Stimulated activated CD4-positive, alpha-beta T cell treated with anti-CD3 and anti-CD28 coated beads, Interleukin-15, amount 100 ng/mL, for 1 hour (primary cell): ENCODE results near the gene MRTFA.
"Not testable (repeated sequence)": the region's sequence is repeated elsewhere in the genome, so short reads cannot be mapped to it uniquely, and the experiment has no call there.

Experiments used
- DNase-seq, 2 donors: peaks; one replicate each; pipeline ENCODE4 v3.0.0-alpha.2; 2020; ENCODE audit warnings: low read depth in 1 of 2, low spot score in 1 of 2

Gene MRTFA

DNA sequence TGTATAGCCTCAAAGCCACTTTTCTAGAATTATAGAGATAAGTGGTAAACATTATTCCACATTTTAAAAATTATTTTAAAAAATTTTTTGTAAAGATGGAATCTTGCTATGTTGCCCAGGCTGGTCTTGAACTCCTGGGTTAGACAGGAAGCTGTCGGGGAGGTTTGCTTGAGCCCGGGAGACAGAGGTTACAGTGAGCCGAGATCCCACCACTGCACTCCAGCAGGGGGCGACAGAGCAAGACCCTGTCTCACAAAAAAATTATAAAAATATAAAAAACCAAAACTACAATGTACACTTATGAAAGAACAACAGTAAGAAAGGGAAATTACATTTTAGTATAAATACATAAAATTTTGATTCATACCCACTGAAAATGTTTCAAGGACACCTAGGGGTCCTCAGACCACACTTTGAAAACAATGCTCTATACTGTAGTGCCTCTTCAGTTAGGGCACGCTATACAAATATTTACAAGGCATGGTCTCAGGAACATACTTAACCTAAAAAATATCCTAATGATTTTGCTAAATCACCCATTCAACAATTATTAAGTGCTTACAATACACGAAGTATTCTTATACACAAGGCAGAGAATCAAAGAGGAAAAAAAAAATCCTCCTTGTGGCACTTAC lies 111.2 kb downstream of the MRTFA start:
- DNase-seq: peak; percentile 47 to 64

DNA sequence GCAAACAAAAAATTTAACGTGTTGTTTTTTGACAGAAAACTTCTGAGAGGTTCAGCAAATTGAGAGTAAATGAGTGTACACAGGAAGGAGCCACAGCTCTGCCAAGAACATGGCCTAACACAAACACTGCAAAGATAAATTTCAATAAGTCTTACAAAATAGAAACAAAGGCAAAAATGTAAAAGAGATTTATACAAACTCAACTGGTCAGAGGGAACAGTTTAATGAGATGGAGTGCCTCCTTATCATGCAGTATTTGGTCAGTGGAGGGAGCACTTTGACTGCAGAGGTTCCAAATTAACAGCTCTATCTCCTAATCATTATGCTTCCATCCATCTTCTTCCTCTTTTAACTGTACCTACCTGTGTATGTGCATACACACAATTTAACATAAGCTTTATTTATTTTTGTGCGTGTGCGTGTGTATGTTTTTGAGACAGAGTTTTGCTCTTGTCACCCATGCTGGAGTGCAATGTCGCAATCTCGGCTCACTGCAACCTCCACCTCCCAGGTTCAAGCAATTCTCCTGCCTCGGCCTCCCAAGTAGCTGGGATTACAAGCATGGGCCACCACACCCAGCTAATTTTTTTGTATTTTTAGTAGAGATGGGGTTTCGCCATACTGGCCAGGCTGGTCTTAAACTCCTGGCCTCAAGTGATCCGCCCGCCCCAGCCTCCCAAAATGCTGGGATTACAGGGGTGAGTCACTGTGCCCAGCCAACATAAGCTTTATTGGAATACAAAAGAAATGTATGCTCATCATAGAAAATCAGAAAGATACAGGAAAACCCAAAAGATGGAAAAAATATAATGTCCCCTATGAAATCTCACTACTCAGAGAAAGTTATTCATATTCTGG lies 111.9 kb downstream of the MRTFA start:
- DNase-seq: no peak

DNA sequence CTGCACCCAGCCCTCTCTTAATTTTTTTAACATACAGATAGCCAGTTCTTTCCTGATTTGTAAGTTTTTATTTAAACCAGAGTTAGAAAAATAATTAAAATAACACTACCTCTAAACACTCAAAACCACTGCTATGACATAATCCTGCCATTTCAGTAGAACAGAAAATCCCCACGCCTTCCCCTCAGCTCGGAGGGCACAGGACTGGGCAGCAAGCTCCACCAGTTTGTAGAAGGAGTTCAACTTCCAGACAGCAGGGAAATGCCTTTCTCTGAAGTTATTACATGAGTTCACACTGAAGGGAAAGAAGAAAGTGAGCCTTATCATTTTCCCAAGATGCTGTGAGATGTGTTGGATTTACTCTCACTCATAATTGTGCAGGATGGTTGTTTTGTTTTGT lies 114.4 kb downstream of the MRTFA start:
- no peak for DNase-seq

DNA sequence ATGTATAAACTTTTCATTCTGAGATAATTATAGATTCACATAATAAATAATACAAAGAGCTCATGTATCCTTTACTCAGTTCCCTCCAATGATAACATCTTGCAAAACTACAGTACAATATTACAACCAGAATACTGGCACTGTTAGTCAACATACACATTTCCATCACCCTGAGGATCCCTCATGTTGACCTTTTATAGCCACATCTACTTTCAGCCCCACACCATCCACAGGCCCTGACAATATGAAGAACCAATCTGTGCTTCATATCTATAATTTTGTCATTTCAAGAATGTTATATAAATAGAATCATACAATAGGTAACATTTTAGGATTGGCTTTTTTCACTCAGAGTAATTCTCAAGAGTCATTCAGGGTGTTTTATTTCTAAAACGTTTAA lies 115.5 kb downstream of the MRTFA start:
- no peak for DNase-seq

DNA sequence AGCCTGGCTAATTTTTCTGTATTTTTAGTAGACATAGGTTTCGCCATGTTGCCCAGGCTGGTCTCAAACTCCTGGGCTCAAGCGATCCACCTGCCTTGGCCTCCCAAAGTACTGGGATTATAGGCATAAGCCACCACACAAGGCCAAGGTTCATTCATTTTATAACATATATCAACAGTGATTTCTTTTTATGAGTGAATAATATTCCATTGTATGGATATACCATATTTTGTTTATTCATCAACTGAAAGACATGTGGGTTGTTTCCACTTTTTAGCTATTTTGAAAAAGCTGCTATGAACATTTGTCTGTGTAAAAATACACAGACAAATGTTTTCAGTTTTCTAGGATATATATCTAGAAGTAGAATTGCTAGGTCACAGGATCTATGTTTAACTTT lies 116.0 kb downstream of the MRTFA start:
- no peak for DNase-seq

DNA sequence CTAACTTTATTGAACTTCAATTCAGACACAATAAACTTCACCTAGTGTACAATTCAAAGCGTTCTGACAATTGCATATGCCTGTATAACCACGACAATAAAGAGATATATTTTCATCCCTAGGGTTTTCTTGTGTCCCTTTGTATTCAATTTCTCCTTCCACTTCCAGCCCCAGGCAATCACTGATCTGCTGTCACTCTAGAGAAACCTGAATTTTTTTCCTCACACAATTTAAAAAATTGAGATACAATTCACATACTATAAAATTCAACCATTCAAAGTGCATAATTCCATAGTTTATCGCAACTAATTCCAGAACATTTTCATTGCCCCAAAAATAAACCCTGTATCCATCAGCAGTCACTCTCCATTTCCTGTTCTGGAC lies 116.6 kb downstream of the MRTFA start:
- no peak for DNase-seq

DNA sequence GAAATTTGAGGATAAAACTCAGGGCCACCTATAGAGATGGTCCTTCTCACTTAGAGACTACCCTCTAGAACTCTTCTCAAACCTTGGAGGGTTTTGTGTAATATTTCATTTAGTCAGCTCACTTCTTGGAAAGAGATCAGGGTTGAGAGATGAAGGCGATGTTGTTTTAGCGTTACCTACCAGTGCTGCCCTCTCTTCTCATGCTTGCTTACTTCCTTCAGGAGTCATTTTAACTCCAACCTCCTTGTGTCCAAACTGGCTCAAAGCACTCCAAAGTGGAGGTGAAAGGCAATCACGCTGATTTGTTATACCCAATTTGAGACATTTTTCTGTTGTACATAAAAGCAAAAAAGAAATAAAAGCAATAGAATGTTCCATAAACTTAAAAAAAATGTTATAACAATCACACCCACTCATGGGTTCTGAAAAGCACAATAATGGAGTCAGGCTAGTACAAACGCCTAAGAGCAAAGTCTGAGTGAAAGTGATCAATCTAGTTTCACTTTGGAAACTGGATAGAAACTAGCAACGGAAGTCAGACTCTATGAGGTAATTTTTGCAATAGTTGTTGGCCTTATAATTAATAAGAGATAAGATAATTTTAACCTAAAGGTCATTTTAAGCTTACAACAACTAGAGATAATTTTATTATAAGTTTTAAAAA lies 117.1 kb downstream of the MRTFA start:
- DNase-seq: no peak

DNA sequence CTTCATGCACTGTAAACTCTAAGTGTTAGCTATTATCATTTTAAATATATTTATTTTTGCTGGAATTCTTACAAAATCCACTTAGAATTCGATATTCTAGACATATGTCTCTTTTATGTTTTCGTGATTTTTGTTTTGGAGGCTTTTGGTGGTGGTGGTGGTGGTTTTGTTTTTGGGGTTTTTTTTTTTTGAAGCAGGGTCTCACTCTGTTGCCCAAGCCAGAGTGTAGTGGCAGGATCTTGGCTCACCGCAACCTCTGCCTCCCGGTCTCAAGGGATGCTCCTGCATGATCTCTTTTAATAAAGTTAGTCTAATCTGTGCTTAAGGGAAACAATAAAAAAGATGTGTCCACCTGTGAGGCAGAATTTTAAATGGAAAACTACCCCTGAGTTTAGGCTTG lies 117.7 kb downstream of the MRTFA start:
- DNase-seq: no peak

DNA sequence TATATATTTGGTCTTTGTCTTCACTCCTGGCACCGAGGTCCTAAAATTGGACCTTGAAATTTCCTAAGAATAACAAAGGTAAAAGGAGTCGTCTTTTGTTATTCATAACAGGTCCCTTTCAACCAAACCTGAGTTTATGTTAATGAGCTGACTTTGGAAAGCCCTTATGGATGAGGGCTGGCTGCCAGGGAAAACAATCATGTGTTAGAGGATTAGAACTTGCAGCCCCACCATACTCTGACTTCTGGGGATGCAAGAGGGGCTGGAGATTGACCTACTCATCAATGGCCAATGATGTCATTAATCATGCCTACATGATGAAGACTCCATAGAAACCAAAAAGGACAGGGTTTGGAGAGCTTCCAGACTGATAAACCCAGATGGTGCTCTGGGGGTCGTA lies 118.9 kb downstream of the MRTFA start:
- DNase-seq: no peak

DNA sequence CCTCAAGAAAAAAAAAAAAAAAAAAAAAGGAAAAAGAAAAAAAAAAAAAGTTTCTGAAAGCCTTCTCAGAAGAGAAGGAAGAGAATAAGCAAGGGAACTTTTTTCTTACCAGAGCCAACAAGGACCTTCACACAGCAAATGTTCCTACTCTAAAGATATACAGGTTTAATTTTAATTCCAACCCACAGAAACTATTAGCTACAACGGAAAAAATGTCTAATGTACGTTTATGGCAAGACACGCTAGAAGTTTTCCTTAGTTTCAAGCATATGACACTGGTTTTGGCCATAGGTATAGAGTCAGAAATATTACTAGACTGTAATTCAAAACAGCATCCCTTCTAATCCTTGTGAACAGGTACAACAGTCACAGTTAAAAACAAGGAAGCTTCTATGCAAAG lies 120.1 kb downstream of the MRTFA start:
- DNase-seq: no peak

DNA sequence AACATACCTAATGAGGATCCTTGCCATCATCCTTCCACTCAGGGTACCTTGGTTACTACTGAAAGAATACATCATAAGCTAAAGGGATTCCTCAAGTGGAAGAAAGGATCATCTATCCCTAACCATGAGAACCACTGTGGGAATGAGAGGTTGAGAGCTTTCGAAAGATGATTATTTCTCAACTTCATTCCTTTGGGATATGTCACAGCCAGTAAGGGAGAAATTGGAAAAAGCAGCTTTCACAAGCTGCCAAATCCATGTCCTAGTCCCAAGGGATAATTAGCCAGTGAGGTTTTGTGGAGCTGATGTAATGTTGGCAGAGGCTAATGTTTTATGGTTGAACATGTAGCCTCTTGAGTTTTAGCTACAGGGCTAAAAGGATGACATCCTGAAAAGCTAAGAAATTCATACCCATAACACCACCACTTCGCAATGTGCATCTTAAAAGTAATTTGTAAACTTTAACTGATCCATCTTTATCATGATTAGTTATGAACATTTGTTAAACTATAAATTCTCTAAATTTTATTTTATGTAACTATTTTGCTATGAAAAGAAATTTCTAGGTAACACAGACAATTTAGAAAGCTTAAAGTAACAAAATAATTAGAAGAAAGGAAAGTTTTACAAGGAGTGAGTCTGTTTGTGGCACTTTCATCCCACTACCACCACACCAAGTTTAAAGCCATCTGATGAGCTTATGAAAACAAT lies 123.9 kb downstream of the MRTFA start:
- no peak for DNase-seq

DNA sequence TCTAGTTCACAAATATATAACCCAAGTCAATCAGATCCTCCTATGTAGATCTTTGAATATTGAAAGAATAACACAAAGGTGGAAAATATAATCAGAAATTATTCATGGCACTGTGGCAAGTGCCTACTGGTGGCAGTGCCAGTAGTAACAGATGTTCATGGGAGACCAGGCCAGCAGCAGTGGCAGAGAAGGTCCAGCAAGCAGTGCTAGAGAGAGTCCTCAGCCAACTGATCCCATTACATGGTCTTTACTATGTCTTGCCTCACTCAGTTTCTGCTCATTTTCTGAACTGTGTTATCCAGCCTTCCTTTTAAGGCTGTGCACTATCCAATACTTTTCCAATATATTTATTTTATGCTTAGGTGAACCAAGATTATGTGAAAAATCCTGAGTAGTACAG lies 124.9 kb downstream of the MRTFA start:
- DNase-seq: no peak

DNA sequence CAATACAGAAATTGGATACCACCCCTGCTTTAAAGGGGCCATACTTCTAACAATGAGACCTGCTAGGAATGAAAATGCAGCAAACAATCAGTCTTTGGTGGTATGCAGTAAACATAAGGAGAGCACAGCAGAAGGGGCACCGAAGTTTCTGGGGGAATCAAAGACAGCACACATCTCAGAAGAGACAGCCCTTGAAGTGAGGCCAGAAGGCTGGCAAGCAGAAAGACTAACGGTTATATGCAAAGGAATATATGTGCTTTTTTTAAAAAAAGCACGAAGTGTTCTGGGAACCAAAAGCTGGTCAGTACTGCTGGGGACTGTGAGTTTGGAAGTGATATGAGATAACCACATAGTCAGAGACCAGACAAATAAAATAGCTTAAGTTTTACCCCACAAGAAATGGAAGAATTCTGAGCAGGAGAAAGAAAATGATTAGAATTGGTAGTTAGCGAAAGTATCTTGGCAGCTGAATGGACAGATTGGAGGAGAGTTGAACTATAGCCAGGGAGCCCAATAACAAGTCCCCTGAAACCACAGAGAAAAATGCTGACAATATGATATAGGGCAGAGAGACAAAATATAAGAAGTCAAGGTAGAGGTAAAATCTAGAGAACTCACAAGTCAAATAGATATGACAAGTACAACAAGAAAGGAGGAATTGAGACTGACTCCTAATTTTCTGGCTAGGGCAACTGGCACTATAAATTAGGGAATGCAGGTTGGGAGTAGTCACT lies 125.7 kb downstream of the MRTFA start:
- no peak for DNase-seq

DNA sequence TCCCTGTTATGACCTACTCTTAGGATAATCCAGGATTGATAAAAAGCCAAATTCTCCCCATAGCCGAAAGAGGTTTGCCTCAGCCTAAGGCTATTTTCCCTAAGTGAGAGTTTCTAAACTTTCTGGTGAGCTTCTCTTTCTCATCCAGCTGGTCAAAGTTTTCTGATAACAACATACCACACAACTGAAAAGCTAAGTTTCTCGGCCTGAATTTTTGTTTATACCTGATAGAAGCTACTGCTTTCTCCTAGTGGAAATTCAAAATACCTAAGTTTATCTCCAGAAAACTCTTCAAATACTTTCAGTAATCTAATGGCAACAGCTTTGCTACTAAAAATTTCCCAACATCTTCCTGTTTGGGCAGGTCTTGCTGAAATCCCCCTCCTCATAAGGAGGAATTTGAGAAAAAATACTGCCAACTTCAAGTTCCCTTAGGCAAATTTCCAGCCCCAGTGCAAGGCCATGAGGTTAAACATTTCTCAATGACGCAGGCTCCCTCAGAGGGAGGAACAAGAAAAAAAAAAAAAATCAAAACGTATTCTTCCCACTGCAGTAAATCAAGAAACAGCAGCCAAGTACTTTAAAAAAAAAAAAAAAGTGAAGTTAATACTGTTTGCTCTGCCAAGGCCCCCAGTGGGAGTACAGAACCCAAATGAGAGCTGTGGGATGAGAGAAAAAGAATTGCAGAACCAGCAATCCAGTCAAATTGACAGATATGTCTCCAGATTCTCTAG lies 127.0 kb downstream of the MRTFA start:
- no peak for DNase-seq

DNA sequence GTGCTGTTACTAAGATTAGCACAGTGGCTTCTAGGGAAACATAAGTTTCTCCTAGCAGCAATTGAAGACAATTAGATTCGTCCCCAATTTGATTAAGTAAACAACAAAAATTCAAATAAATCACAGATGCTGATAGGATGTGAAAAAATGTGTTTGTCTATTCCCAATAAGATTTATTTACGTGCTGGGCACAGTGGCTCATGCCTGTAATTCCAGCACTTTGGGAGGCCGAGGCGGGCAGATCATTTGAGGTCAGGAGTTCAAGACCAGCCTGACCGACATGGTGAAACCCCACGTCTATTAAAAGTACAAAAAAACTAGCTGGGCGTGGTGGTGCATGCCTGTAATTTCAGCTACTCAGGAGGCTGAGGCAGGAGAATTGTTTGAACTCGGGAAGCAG lies 128.5 kb downstream of the MRTFA start:
- not testable (repeated sequence) for DNase-seq

DNA sequence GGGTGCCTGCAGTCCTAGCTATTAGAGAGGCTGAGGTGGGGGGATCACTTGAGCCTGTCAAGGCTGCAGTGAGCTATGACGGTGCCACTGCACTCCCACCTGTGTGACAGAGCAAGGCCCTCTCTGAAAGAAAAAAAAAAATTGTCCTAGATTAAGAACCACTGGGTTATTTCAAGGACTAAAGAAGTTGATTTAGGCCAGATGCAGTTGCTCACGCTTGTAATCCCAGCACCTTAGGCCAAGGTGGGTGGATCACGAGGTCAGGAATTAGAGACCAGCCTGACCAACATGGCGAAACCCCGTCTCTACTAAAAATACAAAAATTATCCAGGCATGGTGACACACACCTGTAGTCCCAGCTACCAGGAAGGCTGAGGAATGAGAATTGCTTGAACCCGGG lies 129.0 kb downstream of the MRTFA start:
- no peak for DNase-seq

DNA sequence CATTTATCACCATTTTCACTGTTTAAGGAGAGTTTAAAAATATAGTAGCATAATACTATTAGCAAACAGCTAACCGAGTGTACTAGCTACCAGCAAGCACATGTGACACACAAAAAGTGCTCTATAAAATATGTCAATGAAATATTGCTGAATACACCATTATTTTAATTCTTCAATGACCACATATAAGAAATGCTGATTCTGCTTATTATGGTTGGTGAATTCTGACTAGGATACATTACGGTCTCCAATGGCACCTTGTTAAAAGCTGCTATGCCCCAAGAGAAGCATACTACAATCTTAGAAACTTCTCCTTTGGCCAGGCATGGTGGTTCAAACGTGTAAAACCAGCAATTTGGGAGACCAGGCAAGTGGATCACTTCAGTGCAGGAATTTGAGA lies 129.8 kb downstream of the MRTFA start:
- no peak for DNase-seq

DNA sequence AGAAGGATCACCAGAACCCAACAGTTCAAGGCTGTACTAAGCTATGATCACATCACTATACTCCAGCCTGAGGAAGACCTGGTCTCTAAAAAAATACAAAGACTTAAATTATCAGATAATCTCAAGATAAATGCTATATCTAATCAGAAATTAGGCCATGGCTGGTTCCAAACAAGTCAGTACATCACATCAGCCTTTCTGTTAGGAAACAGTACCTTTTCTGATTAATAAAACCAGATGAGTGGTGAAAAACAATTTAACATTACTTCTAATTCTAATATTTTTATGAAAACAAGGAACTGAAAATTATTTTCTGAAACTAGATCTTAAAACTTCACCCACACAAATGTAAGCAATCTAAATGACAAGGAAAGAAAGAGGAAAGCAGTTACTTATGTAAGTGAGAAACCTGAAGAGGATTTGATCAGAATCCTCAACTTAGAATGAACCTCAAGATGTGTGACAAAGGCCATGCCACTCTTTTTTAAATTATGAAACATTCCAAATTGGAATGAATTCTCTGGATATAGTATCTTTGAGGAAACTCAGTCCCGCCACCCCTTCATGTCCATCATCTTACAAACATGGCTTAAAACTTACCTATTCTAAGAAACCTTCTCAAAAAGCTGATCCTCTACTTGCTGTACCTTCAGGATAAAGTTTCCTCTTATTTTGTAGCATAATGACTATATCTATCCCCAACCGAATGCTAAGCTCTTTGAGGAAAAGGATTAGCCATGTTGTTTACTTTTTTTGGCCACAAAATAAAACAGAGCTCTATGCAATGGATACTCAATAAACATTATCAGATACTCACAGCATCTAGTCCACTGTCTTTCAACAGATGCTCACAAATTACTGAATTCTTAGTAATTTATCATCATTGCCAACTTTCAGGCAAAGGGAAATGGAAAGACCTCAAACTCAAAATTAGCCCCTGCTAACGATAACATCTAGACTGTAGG lies 132.0 kb downstream of the MRTFA start:
- no peak for DNase-seq

DNA sequence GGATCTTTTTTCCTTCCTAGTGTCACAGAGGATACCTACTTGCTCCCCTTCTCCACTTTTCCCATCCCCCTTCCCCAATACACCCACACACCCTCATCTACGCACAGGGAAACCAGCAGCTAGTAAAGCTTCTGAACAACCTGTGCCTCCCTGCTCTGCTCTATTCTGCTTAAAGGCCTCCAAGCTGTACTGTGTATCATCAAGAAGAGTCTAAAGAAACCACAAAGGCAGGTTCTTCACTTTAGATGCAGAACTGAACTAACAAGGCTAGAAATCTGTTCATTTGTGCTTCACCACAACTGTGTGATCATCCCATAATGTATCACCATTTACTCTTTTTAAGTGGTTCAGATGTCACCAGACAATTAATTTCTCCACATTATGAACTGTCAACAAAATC lies 133.6 kb downstream of the MRTFA start:
- DNase-seq: no peak
